ENCODE measurements around the gene LMAN1L.
A peak's percentile ranks its signal among the peaks of the same experiment; 100 is the strongest.

Gene LMAN1L

GRCh38 chr15:74812533-74812932 is at the start of gene LMAN1L:
Gene LMAN1L (plus strand): TSS chr15:74812835. CDS start chr15:74812855, 20 bp downstream.
- ATAC-seq (no peak), DNase-seq (no peak)

GRCh38 chr15:74763416-74763815 is 49.2 kb upstream of the LMAN1L start:
- DNase-seq (no peak), ATAC-seq (no peak)

- ATAC-seq (no peak), DNase-seq (no peak)
Observed at GRCh38 chr15:74767167-74768098, 45.2 kb upstream of the LMAN1L start.

GRCh38 chr15:74768099-74768770 is 44.4 kb upstream of the LMAN1L start:
- DNase-seq (no peak), ATAC-seq (no peak)

- ATAC-seq, result peak; percentile 41
- peak; percentile 78 for DNase-seq
Observed at GRCh38 chr15:74768771-74769342, 43.8 kb upstream of the LMAN1L start.

- DNase-seq (no peak), ATAC-seq (no peak)
Observed at GRCh38 chr15:74769463-74770025, 43.1 kb upstream of the LMAN1L start.

- ATAC-seq, result no peak
- no peak for DNase-seq
Observed at GRCh38 chr15:74770211-74770903, 42.3 kb upstream of the LMAN1L start.

GRCh38 chr15:74773329-74773728 is 39.3 kb upstream of the LMAN1L start:
- no peak for ATAC-seq
- DNase-seq, result no peak

- DNase-seq (no peak), ATAC-seq (no peak)
Observed at GRCh38 chr15:74773731-74774252, 38.8 kb upstream of the LMAN1L start.

- ATAC-seq (no peak), DNase-seq (no peak)
Observed at GRCh38 chr15:74775132-74775562, 37.5 kb upstream of the LMAN1L start.

GRCh38 chr15:74775894-74776293 is 36.7 kb upstream of the LMAN1L start:
- no peak for ATAC-seq
- DNase-seq, result no peak

- peak; percentile 42 for ATAC-seq
- peak; percentile 71 for DNase-seq
Observed at GRCh38 chr15:74776821-74777768, 35.5 kb upstream of the LMAN1L start.

GRCh38 chr15:74777769-74778598 is 34.7 kb upstream of the LMAN1L start:
- no peak for ATAC-seq

GRCh38 chr15:74778599-74778970 is 34.0 kb upstream of the LMAN1L start:
- DNase-seq (no peak), ATAC-seq (no peak)

More at GRCh38 chr15:74777769-74778598, 34.7 kb upstream of the LMAN1L start:
- DNase-seq, result no peak

GRCh38 chr15:74779162-74779648 is 33.4 kb upstream of the LMAN1L start:
- ATAC-seq (no peak), DNase-seq (no peak)

- DNase-seq (no peak), ATAC-seq (peak; percentile 1)
Observed at GRCh38 chr15:74780523-74781430, 31.9 kb upstream of the LMAN1L start.

- DNase-seq, result peak; percentile 86
Observed at GRCh38 chr15:74781431-74782258, 31.0 kb upstream of the LMAN1L start, which contains the start of gene CSK. Gene CSK (plus strand): TSS chr15:74782080. CDS start chr15:74798298, 16,218 bp downstream.

More at GRCh38 chr15:74781431-74782258, 31.0 kb upstream of the LMAN1L start, which contains the start of gene CSK:
- peak; percentile 42 for ATAC-seq

All from stimulated activated naive CD8-positive, alpha-beta T cell treated with anti-CD3 and anti-CD28 coated beads, Interleukin-15, Interleukin-2, amounts not matched to agents 100 U/mL and 50 U/mL, for 24 hours (primary cell).